Epithelial cell of esophagus (primary cell): ENCODE measurements around the gene ADSS2.

Experiments used
- DNase-seq: peaks from one replicate; pipeline ENCODE4 v3.0.0; 2010; ENCODE audit warnings: low read depth
- H3K4me3 ChIP-seq: 2 replicates; pipeline ENCODE4 v1.5.1; 2011; ENCODE audit warnings: mild to moderate bottlenecking, low read length, control low read depth
- CTCF ChIP-seq: IDR thresholded peaks from 2 replicates; pipeline ENCODE4 v1.5.1; 2011; ENCODE audit warnings: low read depth, mild to moderate bottlenecking, low read length, control low read depth, inconsistent platforms; ENCODE audit not compliant: insufficient read depth; ENCODE audit errors: missing control alignments

ADSS2 gene

GRCh38 chr1:244431166-244431565 is 20.5 kb downstream of the ADSS2 start:
- no peak for TF ChIP-seq CTCF
- no peak overlapping the region for H3K4me3 ChIP-seq
- no peak for DNase-seq

- DNase-seq: no peak
- TF ChIP-seq CTCF: no peak
- no peak overlapping the region for H3K4me3 ChIP-seq
Observed at GRCh38 chr1:244429818-244430217, 21.9 kb downstream of the ADSS2 start.

GRCh38 chr1:244427647-244428046 is 24.1 kb downstream of the ADSS2 start:
- no peak for DNase-seq
- H3K4me3 ChIP-seq: no peak overlapping the region
- TF ChIP-seq CTCF: no peak

- DNase-seq: no peak
- no peak for TF ChIP-seq CTCF
- no peak overlapping the region for H3K4me3 ChIP-seq
Observed at GRCh38 chr1:244424649-244425334, 26.9 kb downstream of the ADSS2 start.

- H3K4me3 ChIP-seq: no peak overlapping the region
- no peak for TF ChIP-seq CTCF
- no peak for DNase-seq
Observed at GRCh38 chr1:244422174-244422573, 29.5 kb downstream of the ADSS2 start.

GRCh38 chr1:244419024-244419423 is 32.7 kb downstream of the ADSS2 start:
- no peak overlapping the region for H3K4me3 ChIP-seq
- no peak for DNase-seq
- TF ChIP-seq CTCF: no peak

GRCh38 chr1:244414543-244414942 is 37.2 kb downstream of the ADSS2 start:
- H3K4me3 ChIP-seq: no peak overlapping the region
- peak; percentile 61 for DNase-seq
- peak; percentile 51 for TF ChIP-seq CTCF
